ENCODE data around the gene HSF2. TPM values are rescaled to one million over a fixed set of nuclear protein-coding genes. Genes with fewer than 3 reads are reported as not detected.

Gene HSF2, protein sequence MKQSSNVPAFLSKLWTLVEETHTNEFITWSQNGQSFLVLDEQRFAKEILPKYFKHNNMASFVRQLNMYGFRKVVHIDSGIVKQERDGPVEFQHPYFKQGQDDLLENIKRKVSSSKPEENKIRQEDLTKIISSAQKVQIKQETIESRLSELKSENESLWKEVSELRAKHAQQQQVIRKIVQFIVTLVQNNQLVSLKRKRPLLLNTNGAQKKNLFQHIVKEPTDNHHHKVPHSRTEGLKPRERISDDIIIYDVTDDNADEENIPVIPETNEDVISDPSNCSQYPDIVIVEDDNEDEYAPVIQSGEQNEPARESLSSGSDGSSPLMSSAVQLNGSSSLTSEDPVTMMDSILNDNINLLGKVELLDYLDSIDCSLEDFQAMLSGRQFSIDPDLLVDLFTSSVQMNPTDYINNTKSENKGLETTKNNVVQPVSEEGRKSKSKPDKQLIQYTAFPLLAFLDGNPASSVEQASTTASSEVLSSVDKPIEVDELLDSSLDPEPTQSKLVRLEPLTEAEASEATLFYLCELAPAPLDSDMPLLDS
- total RNA-seq: 27.8 to 30.7 TPM (median 28.3 TPM) in 3 replicates

- H3K36me3 Mint-ChIP-seq: no peaks in the 10 kb centered on the region
- TF ChIP-seq, protein P1, sequence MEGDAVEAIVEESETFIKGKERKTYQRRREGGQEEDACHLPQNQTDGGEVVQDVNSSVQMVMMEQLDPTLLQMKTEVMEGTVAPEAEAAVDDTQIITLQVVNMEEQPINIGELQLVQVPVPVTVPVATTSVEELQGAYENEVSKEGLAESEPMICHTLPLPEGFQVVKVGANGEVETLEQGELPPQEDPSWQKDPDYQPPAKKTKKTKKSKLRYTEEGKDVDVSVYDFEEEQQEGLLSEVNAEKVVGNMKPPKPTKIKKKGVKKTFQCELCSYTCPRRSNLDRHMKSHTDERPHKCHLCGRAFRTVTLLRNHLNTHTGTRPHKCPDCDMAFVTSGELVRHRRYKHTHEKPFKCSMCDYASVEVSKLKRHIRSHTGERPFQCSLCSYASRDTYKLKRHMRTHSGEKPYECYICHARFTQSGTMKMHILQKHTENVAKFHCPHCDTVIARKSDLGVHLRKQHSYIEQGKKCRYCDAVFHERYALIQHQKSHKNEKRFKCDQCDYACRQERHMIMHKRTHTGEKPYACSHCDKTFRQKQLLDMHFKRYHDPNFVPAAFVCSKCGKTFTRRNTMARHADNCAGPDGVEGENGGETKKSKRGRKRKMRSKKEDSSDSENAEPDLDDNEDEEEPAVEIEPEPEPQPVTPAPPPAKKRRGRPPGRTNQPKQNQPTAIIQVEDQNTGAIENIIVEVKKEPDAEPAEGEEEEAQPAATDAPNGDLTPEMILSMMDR (IDR thresholded peaks at IDR 0.05; ENCODE audit: unreplicated experiment): no peak
- H3K27me3 Mint-ChIP-seq (ENCODE audit: low read depth): no peaks in the 10 kb centered on the region
- peak; percentile 88 to 92 for DNase-seq (ENCODE audit: low spot score in 2 of 2, unreplicated experiment in 2 of 2)
- H3K4me1 Mint-ChIP-seq: peaks cover 33% of the 10 kb centered on the region
- H3K27ac Mint-ChIP-seq: peak within 1 kb of the TSS; percentile 98
- no peaks in the 10 kb centered on the region for H3K9me3 Mint-ChIP-seq
- H3K4me3 Mint-ChIP-seq: peak within 1 kb of the TSS; percentile 97
Measured at GRCh38 chr6:122399348-122400120, at the start of gene HSF2. Gene HSF2 (plus strand): TSS chr6:122399652. CDS start chr6:122399738, 86 bp downstream.

- H3K36me3 Mint-ChIP-seq: no peaks in the 10 kb centered on the region
- H3K27me3 Mint-ChIP-seq (ENCODE audit: low read depth): peaks cover 7% of the 10 kb centered on the region
- no peak overlapping the region for H3K27ac Mint-ChIP-seq
- H3K4me1 Mint-ChIP-seq: peaks cover 11% of the 10 kb centered on the region
- peaks cover 3% of the 10 kb centered on the region for H3K9me3 Mint-ChIP-seq
- TF ChIP-seq, protein P1 (IDR thresholded peaks at IDR 0.05; ENCODE audit: unreplicated experiment): no peak
- H3K4me3 Mint-ChIP-seq: no peak overlapping the region
- no peak for DNase-seq (ENCODE audit: low spot score in 2 of 2, unreplicated experiment in 2 of 2)
Measured at GRCh38 chr6:122352981-122353664, 46.3 kb upstream of the HSF2 start.

DNA sequence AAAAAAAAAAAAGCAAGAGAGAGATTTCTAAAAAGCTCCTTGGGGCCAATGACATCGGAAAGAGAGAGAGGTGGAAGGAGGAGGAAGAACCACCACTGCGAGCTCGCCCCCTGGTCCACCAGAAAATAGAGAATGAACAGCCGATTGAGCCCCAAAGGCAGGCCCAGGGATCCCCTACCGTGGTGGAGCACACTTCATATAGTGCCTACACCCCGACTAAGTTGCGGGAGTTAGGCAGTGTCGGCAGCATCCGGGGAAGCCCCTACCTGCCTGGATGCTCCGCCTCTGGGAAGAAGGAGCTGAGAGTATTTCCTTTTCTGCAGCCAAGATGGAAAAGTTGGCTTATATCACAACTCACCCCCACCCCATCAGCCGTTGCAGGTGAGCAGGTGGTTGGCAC is 38.6 kb upstream of the HSF2 start:
- Mint-ChIP-seq H3K4me1 (no peaks in the 10 kb centered on the region), H3K9me3 (peaks cover 3% of the 10 kb centered on the region), H3K4me3 (no peak overlapping the region), H3K36me3 (no peaks in the 10 kb centered on the region), H3K27ac (no peak overlapping the region), H3K27me3 (ENCODE audit: low read depth) (peaks cover 12% of the 10 kb centered on the region)
- DNase-seq (ENCODE audit: low spot score in 2 of 2, unreplicated experiment in 2 of 2): no peak
- TF ChIP-seq, protein P1 (IDR thresholded peaks at IDR 0.05; ENCODE audit: unreplicated experiment): no peak

DNA sequence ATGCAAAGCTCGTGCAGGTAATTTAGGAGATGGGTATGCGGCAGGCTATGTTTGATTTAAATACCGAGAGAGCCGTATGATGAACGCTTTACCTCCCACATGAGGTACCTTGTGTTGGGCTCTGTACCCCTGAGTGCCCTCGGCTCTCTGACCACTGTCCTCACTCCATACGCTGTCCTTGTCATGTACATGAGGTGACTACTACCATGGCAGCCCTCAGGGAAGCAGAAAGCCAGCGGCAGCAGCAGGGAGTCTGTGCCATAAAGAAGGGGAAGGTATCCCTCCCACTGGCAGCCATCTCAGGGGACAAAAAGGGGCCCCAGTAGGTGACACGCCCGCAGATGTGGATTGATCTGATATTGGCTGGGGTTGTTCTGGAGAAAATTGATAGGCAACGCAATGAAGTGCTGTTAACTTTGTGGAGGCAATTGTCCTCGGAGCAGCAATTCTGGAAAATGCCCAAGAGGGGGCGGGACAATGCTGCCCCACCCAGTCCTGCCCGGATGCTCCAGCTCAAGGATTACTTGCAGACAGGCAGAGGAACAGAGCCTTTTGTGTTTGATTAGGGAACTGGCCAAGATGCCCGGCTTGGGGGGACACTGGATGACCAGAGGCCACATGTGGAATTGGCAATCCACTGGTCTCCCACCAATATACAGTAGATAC is 38.0 kb upstream of the HSF2 start:
- Mint-ChIP-seq H3K36me3 (no peaks in the 10 kb centered on the region), H3K4me3 (no peak overlapping the region), H3K4me1 (no peaks in the 10 kb centered on the region), H3K27ac (no peak overlapping the region), H3K27me3 (ENCODE audit: low read depth) (peaks cover 12% of the 10 kb centered on the region), H3K9me3 (peaks cover 3% of the 10 kb centered on the region)
- TF ChIP-seq, protein P1 (IDR thresholded peaks at IDR 0.05; ENCODE audit: unreplicated experiment): no peak
- no peak for DNase-seq (ENCODE audit: low spot score in 2 of 2, unreplicated experiment in 2 of 2)

Data from mesothelial cell of epicardium (in vitro differentiated cells).